Lower leg skin (tissue), 4 donors: ENCODE data around the gene MPZL1. TPM values are rescaled to one million over a fixed set of nuclear protein-coding genes. Genes with fewer than 3 reads are reported as not detected.

Source experiments
- DNase-seq, 2 donors: peaks; one replicate each; pipeline ENCODE4 v3.0.0-alpha.2; 2019; ENCODE audit warnings: low spot score in 2 of 2
- H3K4me3 ChIP-seq: fragments of 200-600 bp; sonication (generic); 2 replicates; pipeline ENCODE4 v1.5.1; 2017; ENCODE audit warnings: mild to moderate bottlenecking, low read depth; ENCODE audit not compliant: poor library complexity, severe bottlenecking
- POLR2A ChIP-seq, 2 donors: fragments of 450-650 bp; IDR thresholded peaks; one replicate each; pipeline ENCODE4 v1.6.1; 2016 to 2017; ENCODE audit warnings: antibody characterized with exemption in 2 of 2, mild to moderate bottlenecking in 1 of 2, moderate library complexity in 1 of 2
- WGBS, 2 donors: methylation state at CpG; one replicate each; pipeline ENCODE4 v1.1.5; 2018; 5-methylcytosine and 5-hydroxymethylcytosine counted together
- intact Hi-C: fragments of 100-400 bp; cut with DNase I; formaldehyde crosslinking; loops from one replicate; pipeline ENCODE4 v1.15.0; 2023; ENCODE audit warnings: low total_unique reads
- total RNA-seq, 4 donors: library from RNA; depleted of rRNA; stranded (reverse); fragments of >200 nt; gene quantifications; one replicate each; pipeline ENCODE4 v1.1.0, GENCODE V29; 2016
- TF ChIP-seq, protein P1 (sequence below), 3 donors: fragments of 450-650 bp; IDR thresholded peaks; one replicate each; pipeline ENCODE4 v1.5.1; 2016; ENCODE audit warnings: antibody characterized with exemption in 3 of 3, mild to moderate bottlenecking in 3 of 3, moderate library complexity in 2 of 3

The MPZL1 gene
- total RNA-seq, 4 donors from 2014 or later: 24.9 to 54.6 (median 30.9) TPM

DNA sequence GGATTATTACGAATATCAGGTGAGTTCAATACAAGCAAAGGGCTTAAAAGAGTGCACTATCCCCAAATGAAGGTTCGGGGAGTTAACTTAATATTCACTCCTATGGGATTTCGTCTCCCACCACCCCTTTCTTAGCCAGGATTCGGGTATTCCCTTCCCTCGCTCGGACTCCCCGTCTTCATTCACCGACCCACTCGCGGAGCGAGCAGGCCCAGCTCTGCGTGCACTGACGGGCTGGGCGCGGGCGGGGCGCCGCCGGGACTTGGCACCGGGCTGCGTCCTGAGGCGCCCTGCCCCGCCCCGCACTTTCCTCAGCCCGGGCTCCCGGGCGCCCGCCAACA lies 7.7 kb upstream of the MPZL1 start:
- TF ChIP-seq, protein P1, sequence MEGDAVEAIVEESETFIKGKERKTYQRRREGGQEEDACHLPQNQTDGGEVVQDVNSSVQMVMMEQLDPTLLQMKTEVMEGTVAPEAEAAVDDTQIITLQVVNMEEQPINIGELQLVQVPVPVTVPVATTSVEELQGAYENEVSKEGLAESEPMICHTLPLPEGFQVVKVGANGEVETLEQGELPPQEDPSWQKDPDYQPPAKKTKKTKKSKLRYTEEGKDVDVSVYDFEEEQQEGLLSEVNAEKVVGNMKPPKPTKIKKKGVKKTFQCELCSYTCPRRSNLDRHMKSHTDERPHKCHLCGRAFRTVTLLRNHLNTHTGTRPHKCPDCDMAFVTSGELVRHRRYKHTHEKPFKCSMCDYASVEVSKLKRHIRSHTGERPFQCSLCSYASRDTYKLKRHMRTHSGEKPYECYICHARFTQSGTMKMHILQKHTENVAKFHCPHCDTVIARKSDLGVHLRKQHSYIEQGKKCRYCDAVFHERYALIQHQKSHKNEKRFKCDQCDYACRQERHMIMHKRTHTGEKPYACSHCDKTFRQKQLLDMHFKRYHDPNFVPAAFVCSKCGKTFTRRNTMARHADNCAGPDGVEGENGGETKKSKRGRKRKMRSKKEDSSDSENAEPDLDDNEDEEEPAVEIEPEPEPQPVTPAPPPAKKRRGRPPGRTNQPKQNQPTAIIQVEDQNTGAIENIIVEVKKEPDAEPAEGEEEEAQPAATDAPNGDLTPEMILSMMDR (IDR thresholded peaks at IDR 0.05): no peak
- no peak for TF ChIP-seq POLR2A (IDR thresholded peaks at IDR 0.05)
- 2 to 5% methylated on average over 7 to 17 of the region's 28 CpGs for WGBS, 2 donors
- peak overlapping the region; percentile 44 for H3K4me3 ChIP-seq
- no peak for DNase-seq
- intact Hi-C loops: no loop called here

DNA sequence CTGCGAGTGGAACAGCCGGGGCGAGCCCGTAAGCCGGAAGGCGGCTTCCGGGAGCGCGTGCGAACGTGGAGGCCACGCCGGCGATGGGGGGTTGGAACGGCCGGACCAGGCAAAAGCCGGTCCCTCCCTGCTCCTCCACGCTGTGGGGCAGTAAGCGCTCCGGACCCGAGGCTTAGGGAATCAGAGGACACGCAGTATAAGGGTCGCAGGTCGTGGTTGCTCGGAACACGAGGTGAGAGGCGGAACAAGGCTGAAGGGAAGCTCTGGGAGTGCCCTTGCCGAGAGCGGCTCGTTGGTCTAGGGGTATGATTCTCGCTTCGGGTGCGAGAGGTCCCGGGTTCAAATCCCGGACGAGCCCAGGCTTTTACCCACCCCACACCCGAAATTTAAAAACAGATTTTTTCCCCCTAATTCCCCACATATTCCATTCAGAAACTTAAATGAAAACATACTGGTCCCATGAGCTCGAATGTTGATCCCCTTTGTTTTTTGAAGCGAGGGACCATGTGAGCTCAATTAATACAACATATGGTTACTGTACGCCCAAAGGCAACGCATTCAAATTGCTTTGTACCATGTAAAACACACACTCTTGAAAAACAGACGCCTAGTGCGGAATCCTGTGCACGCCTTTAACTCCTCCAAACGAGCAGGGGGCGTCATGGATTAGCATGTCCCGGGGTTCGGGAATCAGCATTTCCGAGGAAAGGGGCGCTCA lies 7.2 kb upstream of the MPZL1 start:
- peak; percentile 91 to 99 for DNase-seq
- TF ChIP-seq, protein P1 (IDR thresholded peaks at IDR 0.05): peak in 1 of 3 donors; percentile 43
- no peak for TF ChIP-seq POLR2A (IDR thresholded peaks at IDR 0.05)
- intact Hi-C loops: no loop called here
- WGBS, 2 donors: 0 to 2% methylated on average over 44 to 50 of the region's 50 CpGs
- H3K4me3 ChIP-seq: peak overlapping the region; percentile 44

- DNase-seq: peak; percentile 91 to 96
- intact Hi-C loops: no loop called here
- 1% methylated on average over 26 of the region's 26 CpGs for WGBS, 2 donors
- no peak for TF ChIP-seq POLR2A (IDR thresholded peaks at IDR 0.05)
- TF ChIP-seq, protein P1 (IDR thresholded peaks at IDR 0.05): peak in 1 of 3 donors; percentile 90
- peak overlapping the region; percentile 44 for H3K4me3 ChIP-seq
Measured at GRCh38 chr1:167715157-167715999, 6.4 kb upstream of the MPZL1 start.

GRCh38 chr1:167716000-167716271 lies 5.8 kb upstream of the MPZL1 start:
- DNase-seq: no peak
- H3K4me3 ChIP-seq: peak overlapping the region; percentile 29
- TF ChIP-seq, protein P1 (IDR thresholded peaks at IDR 0.05): no peak
- TF ChIP-seq POLR2A (IDR thresholded peaks at IDR 0.05): no peak
- intact Hi-C loops: no loop called here
- WGBS, 2 donors: 1 to 2% methylated on average over 4 of the region's 4 CpGs

DNA sequence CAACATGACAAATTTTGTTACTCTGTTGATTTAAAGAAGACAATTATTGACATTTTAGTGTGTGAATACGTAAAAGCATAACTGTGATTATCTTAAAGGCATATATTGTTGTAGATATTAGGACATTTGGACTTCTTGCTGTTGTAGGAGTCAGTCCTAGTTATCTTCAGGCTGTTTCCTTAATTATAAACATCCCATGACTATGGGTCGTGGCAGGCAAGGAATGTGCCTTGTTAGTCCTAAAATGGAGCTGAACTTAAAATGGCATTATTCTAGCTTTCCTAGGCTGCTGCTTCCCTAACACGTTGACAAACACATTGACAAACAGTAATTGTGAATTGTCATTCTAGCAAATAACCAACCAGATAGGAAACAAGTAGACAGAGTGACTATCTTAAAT lies 4.4 kb upstream of the MPZL1 start:
- no peak overlapping the region for H3K4me3 ChIP-seq
- whole genome bisulfite sequencing, 2 donors: 81 to 83% methylated on average over 3 of the region's 3 CpGs
- TF ChIP-seq POLR2A (IDR thresholded peaks at IDR 0.05): no peak
- TF ChIP-seq, protein P1 (IDR thresholded peaks at IDR 0.05): no peak
- intact Hi-C loops: no loop called here
- no peak for DNase-seq
